HEK293 (cell line): ENCODE measurements around the gene HNF1B.

ENCODE experiments used
- CTCF ChIP-seq: fragments of 450-650 bp; formaldehyde crosslinking; IDR thresholded peaks from 2 replicates; pipeline ENCODE4 v1.5.1; 2016; ENCODE audit warnings: missing biosample characterization, missing genetic modification characterization
- RBAK ChIP-seq: fragments of 450-650 bp; formaldehyde crosslinking; IDR thresholded peaks from 2 replicates; pipeline ENCODE4 v1.5.1; 2016; ENCODE audit warnings: missing biosample characterization, missing genetic modification characterization
- REPIN1 ChIP-seq: fragments of 450-650 bp; formaldehyde crosslinking; IDR thresholded peaks from 2 replicates; pipeline ENCODE4 v1.5.1; 2017; ENCODE audit warnings: missing biosample characterization, missing genetic modification characterization, low read depth
- SALL2 ChIP-seq: fragments of 450-650 bp; formaldehyde crosslinking; IDR thresholded peaks from 2 replicates; pipeline ENCODE4 v1.5.0; 2017; ENCODE audit warnings: missing biosample characterization, mild to moderate bottlenecking, missing genetic modification characterization, borderline replicate concordance
- YY1 ChIP-seq: fragments of 450-650 bp; formaldehyde crosslinking; IDR thresholded peaks from 2 replicates; pipeline ENCODE4 v1.5.1; 2018; ENCODE audit warnings: missing biosample characterization, missing genetic modification characterization
- ZBTB7A ChIP-seq: fragments of 450-650 bp; formaldehyde crosslinking; IDR thresholded peaks from 2 replicates; pipeline ENCODE4 v1.5.1; 2016; ENCODE audit warnings: low read depth, missing biosample characterization, missing genetic modification characterization
- ZFP3 ChIP-seq: fragments of 450-650 bp; formaldehyde crosslinking; IDR thresholded peaks from 2 replicates; pipeline ENCODE4 v1.5.1; 2016; ENCODE audit warnings: low read depth, missing biosample characterization, missing genetic modification characterization
- ZNF274 ChIP-seq, 2 experiments: fragments of 200-500 bp in 1 of 2; fragments of 450-650 bp in 1 of 2; sonication (Bioruptor generic) in 1 of 2; formaldehyde crosslinking in 1 of 2; IDR thresholded peaks; 2 replicates each; pipeline versions ENCODE4 v1.5.1 to v1.6.1; 2014 to 2016; ENCODE audit warnings: borderline replicate concordance in 1 of 2, inconsistent platforms in 1 of 2, low read length in 1 of 2, missing biosample characterization in 1 of 2, missing genetic modification characterization in 1 of 2
- ZNF350 ChIP-seq: fragments of 450-650 bp; formaldehyde crosslinking; IDR thresholded peaks from 2 replicates; pipeline ENCODE4 v1.5.0; 2017; ENCODE audit warnings: missing biosample characterization, mild to moderate bottlenecking, missing genetic modification characterization
- ZNF416 ChIP-seq: fragments of 450-650 bp; formaldehyde crosslinking; IDR thresholded peaks from 2 replicates; pipeline ENCODE4 v1.5.1; 2016; ENCODE audit warnings: missing biosample characterization, missing genetic modification characterization
- ZNF580 ChIP-seq: fragments of 450-650 bp; formaldehyde crosslinking; IDR thresholded peaks from 2 replicates; pipeline ENCODE4 v1.5.1; 2016; ENCODE audit warnings: missing biosample characterization, missing genetic modification characterization
- ZNF658 ChIP-seq: fragments of 450-650 bp; formaldehyde crosslinking; IDR thresholded peaks from 2 replicates; pipeline ENCODE4; 2016; ENCODE audit warnings: missing biosample characterization, missing genetic modification characterization

GRCh38 chr17:37745801-37746426 is 1.1 kb upstream of the HNF1B start:
- TF ChIP-seq ZFP3 (tag by site-specific recombination) (no peak), RBAK (tag by site-specific recombination) (no peak), REPIN1 (tag by site-specific recombination) (no peak), SALL2 (tag by site-specific recombination) (no peak), ZNF416 (tag by site-specific recombination) (no peak), ZNF580 (tag by site-specific recombination) (no peak), ZNF274 (IDR thresholded peaks at IDR 0.05; ENCODE audit: low read length) (no peak), ZNF274 (tag by site-specific recombination; IDR thresholded peaks at IDR 0.05; ENCODE audit: borderline replicate concordance) (no peak), ZNF658 (tag by site-specific recombination) (no peak), CTCF (tag by site-specific recombination) (no peak), YY1 (tag by site-specific recombination) (no peak), ZNF350 (tag by site-specific recombination) (no peak), ZBTB7A (no peak)
